WTC11 (cell line): ENCODE data around the gene MRAS. TPM values are rescaled to one million over a fixed set of nuclear protein-coding genes. Genes with fewer than 3 reads are reported as not detected.

Source experiments
- ATAC-seq: fragments of 200-7000 bp; cut with Tn5 transposase; 2 replicates; pipeline ENCODE4 v1.10.0; 2021; ENCODE audit warnings: mild to moderate bottlenecking, moderate library complexity
- CTCF ChIA-PET: fragments of 300-600 bp; sonication (Branson Sonifier 250); formaldehyde crosslinking; loops from one replicate; lab custom pipeline; 2021; ENCODE audit warnings: antibody characterized with exemption; lab: Charles Lee
- POLR2A ChIA-PET: fragments of 350-600 bp; sonication (Branson Sonifier 250); formaldehyde crosslinking; loops from one replicate; lab custom pipeline; 2021; ENCODE audit warnings: antibody characterized with exemption; lab: Charles Lee
- DNase-seq: peaks from one replicate; pipeline ENCODE4 v3.0.0; 2021; ENCODE audit warnings: low spot score
- H3K27ac Mint-ChIP-seq: 2 replicates; pipeline ENCODE4 v1.8.0; 2021; ENCODE audit warnings: mixed read lengths
- H3K27me3 Mint-ChIP-seq: 2 replicates; pipeline ENCODE4 v1.8.0; 2021; ENCODE audit warnings: low read depth, mild to moderate bottlenecking, moderate library complexity, mixed read lengths
- H3K36me3 Mint-ChIP-seq: 2 replicates; pipeline ENCODE4 v1.8.0; 2021; ENCODE audit warnings: mixed read lengths
- H3K4me1 Mint-ChIP-seq: 2 replicates; pipeline ENCODE4 v1.8.0; 2022; ENCODE audit warnings: mixed read lengths
- H3K4me3 Mint-ChIP-seq: 2 replicates; pipeline ENCODE4 v1.8.0; 2021; ENCODE audit warnings: mild to moderate bottlenecking, moderate library complexity, mixed read lengths
- H3K9me3 Mint-ChIP-seq: 2 replicates; pipeline ENCODE4 v1.8.0; 2021; ENCODE audit warnings: mixed read lengths
- AFF4 ChIP-seq: sonication (generic); formaldehyde crosslinking; IDR thresholded peaks from 2 replicates; pipeline ENCODE4 v1.8.1; 2023; ENCODE audit warnings: mild to moderate bottlenecking, missing genetic modification reagents, borderline replicate concordance
- ATF3 ChIP-seq: sonication (generic); formaldehyde crosslinking; conservative IDR thresholded peaks from 2 replicates; pipeline ENCODE4 v1.8.1; 2022; ENCODE audit warnings: mild to moderate bottlenecking, missing genetic modification reagents
- CREB1 ChIP-seq: sonication (generic); formaldehyde crosslinking; IDR thresholded peaks from 2 replicates; pipeline ENCODE4 v1.8.0; 2023; ENCODE audit warnings: mild to moderate bottlenecking, missing genetic modification reagents
- CREM ChIP-seq: sonication (generic); formaldehyde crosslinking; IDR thresholded peaks from 2 replicates; pipeline ENCODE4 v1.8.1; 2022; ENCODE audit warnings: mild to moderate bottlenecking, missing genetic modification reagents, moderate library complexity
- GABPB1 ChIP-seq: sonication (generic); formaldehyde crosslinking; IDR thresholded peaks from 2 replicates; pipeline ENCODE4 v1.8.1; 2023; ENCODE audit warnings: mild to moderate bottlenecking, missing genetic modification reagents
- IRF2 ChIP-seq: sonication (generic); formaldehyde crosslinking; IDR thresholded peaks from 2 replicates; pipeline ENCODE4 v1.8.0; 2022; ENCODE audit warnings: low read depth, missing genetic modification reagents, borderline replicate concordance
- JAZF1 ChIP-seq: fragments of 250-450 bp; sonication (Bioruptor Pico); IDR thresholded peaks from 2 replicates; pipeline ENCODE4 v1.9.0; 2021; ENCODE audit warnings: moderate library complexity, mild to moderate bottlenecking, inconsistent platforms
- PRRX2 ChIP-seq: fragments of 250-450 bp; sonication (Bioruptor Pico); IDR thresholded peaks from 2 replicates; pipeline ENCODE4 v1.8.0; 2021; ENCODE audit warnings: mild to moderate bottlenecking
- RORB ChIP-seq: fragments of 250-450 bp; sonication (Bioruptor Pico); IDR thresholded peaks from 2 replicates; pipeline ENCODE4 v1.9.0; 2021; ENCODE audit warnings: mild to moderate bottlenecking
- SMAD3 ChIP-seq: sonication (generic); formaldehyde crosslinking; IDR thresholded peaks from 2 replicates; pipeline ENCODE4 v1.8.0; 2022; ENCODE audit warnings: missing genetic modification reagents, mild to moderate bottlenecking, borderline replicate concordance
- ZNF232 ChIP-seq: sonication (generic); formaldehyde crosslinking; IDR thresholded peaks from 2 replicates; pipeline ENCODE4 v1.8.0; 2022; ENCODE audit warnings: mild to moderate bottlenecking, missing genetic modification reagents
- ZNF317 ChIP-seq: sonication (generic); formaldehyde crosslinking; IDR thresholded peaks from 2 replicates; pipeline ENCODE4 v1.8.1; 2023; ENCODE audit warnings: low read depth, mild to moderate bottlenecking, moderate library complexity, missing genetic modification reagents, borderline replicate concordance
- ZNF396 ChIP-seq: fragments of 250-450 bp; sonication (Bioruptor Pico); IDR thresholded peaks from 2 replicates; pipeline ENCODE4 v1.8.0; 2021; ENCODE audit warnings: mild to moderate bottlenecking, moderate library complexity, borderline replicate concordance
- total RNA-seq: library from RNA; stranded (reverse); gene quantifications from 3 replicates; pipeline ENCODE4 v1.2.3, GENCODE V29; 2021
- TF ChIP-seq, protein P1 (sequence below): fragments of 250-450 bp; sonication (Bioruptor Pico); IDR thresholded peaks from 2 replicates; pipeline ENCODE4 v1.9.0; 2021; ENCODE audit warnings: moderate library complexity, mild to moderate bottlenecking, inconsistent platforms, borderline replicate concordance
- TF ChIP-seq, protein P2 (sequence below): fragments of 250-450 bp; sonication (Bioruptor Pico); conservative IDR thresholded peaks from 2 replicates; pipeline ENCODE4 v1.9.0; 2021; ENCODE audit warnings: mild to moderate bottlenecking
- TF ChIP-seq, protein P3 (sequence below): sonication (generic); formaldehyde crosslinking; IDR thresholded peaks from 2 replicates; pipeline ENCODE4 v1.8.0; 2022; ENCODE audit warnings: mild to moderate bottlenecking, missing genetic modification reagents
- TF ChIP-seq, protein P4 (sequence below): fragments of 250-450 bp; sonication (Bioruptor Pico); IDR thresholded peaks from 2 replicates; pipeline ENCODE4 v2.1.2; 2022; ENCODE audit warnings: mild to moderate bottlenecking, moderate library complexity

MRAS gene
- total RNA-seq, 1 experiment from 2014 or later = 14.8 TPM

DNA sequence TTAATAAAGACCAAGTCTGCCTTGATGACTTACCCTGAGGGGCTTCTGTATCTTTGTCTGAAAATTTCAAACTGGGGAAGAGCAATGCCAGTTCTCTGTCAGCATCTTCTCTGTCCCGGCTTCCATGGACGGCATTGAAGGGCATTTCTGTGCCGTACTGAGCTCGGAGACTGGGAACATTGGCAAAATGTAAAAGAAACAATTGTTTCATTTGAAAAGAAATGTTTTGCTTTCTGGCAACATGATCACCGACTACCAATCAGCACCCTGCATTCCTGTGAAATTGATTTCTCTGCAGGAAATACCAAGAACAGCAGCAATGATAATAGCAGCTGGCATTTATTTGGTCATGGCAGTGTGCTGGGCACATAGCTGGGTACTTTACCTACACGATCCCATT is 44.9 kb upstream of the MRAS start (continued):
- no peak for TF ChIP-seq AFF4 (CRISPR knock-in tag)
- TF ChIP-seq ZNF396 = no peak
- TF ChIP-seq JAZF1 (CRISPR knock-in tag) = no peak
- TF ChIP-seq, protein P1, sequence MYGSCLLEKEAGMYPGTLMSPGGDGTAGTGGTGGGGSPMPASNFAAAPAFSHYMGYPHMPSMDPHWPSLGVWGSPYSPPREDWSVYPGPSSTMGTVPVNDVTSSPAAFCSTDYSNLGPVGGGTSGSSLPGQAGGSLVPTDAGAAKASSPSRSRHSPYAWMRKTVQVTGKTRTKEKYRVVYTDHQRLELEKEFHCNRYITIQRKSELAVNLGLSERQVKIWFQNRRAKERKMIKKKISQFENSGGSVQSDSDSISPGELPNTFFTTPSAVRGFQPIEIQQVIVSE = no peak

- no peak for DNase-seq
- no peak for ATAC-seq
- H3K9me3 Mint-ChIP-seq = peaks cover 26% of the 10 kb centered on the region
- H3K27me3 Mint-ChIP-seq = peaks cover 46% of the 10 kb centered on the region
- no peaks in the 10 kb centered on the region for H3K4me1 Mint-ChIP-seq
- TF ChIP-seq PRRX2 (CRISPR knock-in tag) = no peak
- no peak for TF ChIP-seq ZNF232 (CRISPR knock-in tag)
- TF ChIP-seq, protein P2, sequence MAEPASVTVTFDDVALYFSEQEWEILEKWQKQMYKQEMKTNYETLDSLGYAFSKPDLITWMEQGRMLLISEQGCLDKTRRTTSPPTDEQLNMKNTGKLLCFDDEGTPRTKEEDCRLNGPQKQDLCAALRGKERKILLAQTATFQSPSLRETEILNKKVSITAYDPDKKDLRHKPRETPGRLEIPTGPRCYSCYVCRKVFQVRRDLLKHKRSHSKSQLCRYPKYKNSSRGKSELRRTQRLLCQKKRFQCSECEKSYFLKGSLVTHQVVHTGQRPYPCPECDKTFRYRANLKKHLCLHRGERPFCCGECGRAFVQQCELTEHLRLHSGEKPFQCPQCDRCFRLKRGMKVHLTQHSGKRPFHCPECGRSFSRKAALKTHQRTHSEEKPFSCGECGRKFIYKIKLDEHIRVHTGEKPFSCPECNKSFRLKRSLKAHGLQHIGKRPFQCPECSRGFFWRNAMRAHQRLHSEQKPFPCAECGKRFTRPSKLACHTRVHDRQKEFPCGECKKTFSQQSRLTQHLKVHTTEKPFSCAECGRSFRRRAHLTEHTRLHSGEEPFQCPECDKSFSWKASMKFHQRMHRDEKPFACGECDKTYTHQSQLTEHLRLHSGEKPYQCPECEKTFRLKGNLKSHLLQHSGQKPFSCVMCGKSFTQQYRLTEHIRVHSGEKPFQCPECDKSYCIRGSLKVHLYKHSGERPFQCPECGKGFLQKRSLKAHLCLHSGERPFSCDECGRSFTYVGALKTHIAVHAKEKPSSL = no peak
- TF ChIP-seq CREM (CRISPR knock-in tag) = no peak
- H3K36me3 Mint-ChIP-seq = peaks cover 15% of the 10 kb centered on the region
- no peak overlapping the region for H3K4me3 Mint-ChIP-seq
- H3K27ac Mint-ChIP-seq = no peak overlapping the region
- CTCF ChIA-PET = no interaction called here
- POLR2A ChIA-PET = no interaction called here
These were observed 40.5 kb upstream of the MRAS start for GRCh38 chr3:138307899-138308298.

- Mint-ChIP-seq H3K4me1 (no peaks in the 10 kb centered on the region), H3K27me3 (peaks cover 46% of the 10 kb centered on the region), H3K36me3 (peaks cover 15% of the 10 kb centered on the region), H3K4me3 (no peak overlapping the region), H3K9me3 (peaks cover 26% of the 10 kb centered on the region), H3K27ac (no peak overlapping the region)
- ChIA-PET CTCF (interaction anchor here (1.2 kb wide), 1 partner anchor 19 kb away, joined by 4 read pairs; no protein-coding TSS in a partner anchor), POLR2A (no interaction called here)
- ATAC-seq (no peak), DNase-seq (no peak)
- no peak for TF ChIP-seq ZNF232 (CRISPR knock-in tag)
- TF ChIP-seq ATF3 = no peak
- TF ChIP-seq, protein P3, sequence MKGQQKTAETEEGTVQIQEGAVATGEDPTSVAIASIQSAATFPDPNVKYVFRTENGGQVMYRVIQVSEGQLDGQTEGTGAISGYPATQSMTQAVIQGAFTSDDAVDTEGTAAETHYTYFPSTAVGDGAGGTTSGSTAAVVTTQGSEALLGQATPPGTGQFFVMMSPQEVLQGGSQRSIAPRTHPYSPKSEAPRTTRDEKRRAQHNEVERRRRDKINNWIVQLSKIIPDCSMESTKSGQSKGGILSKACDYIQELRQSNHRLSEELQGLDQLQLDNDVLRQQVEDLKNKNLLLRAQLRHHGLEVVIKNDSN = no peak
- no peak for TF ChIP-seq RORB (CRISPR knock-in tag)
- no peak for TF ChIP-seq GABPB1
- TF ChIP-seq SMAD3 (CRISPR knock-in tag) = no peak
These were observed 39.6 kb upstream of the MRAS start for GRCh38 chr3:138308783-138309182.

DNA sequence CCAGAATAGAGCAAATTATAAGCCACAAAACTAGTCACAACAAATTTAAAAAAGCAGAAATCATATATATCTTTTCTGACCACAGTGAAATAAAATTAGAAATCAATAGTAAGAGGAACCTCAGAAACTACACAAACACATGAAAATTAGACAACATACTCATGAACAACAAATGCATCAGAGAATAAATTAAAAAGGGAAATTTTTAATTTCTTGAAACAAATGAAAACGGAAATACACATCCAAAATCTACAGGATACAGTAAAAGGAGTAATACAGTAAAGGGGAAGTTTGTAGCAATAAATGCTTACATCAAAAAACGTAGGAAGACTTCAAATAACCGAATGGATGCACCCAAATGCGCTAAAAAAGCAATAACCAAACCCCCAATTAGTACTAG is 37.9 kb upstream of the MRAS start:
- Mint-ChIP-seq H3K27me3 (peaks cover 46% of the 10 kb centered on the region), H3K27ac (no peak overlapping the region), H3K4me3 (no peak overlapping the region), H3K4me1 (no peaks in the 10 kb centered on the region), H3K36me3 (peaks cover 15% of the 10 kb centered on the region), H3K9me3 (peaks cover 26% of the 10 kb centered on the region)
- ChIA-PET POLR2A (no interaction called here), CTCF (no interaction called here)
- ATAC-seq (no peak), DNase-seq (no peak)
- TF ChIP-seq, protein P2 = no peak
- TF ChIP-seq IRF2 (CRISPR knock-in tag) (no peak), ZNF317 (CRISPR knock-in tag) (no peak), CREB1 (CRISPR knock-in tag) (no peak)
- TF ChIP-seq, protein P4, sequence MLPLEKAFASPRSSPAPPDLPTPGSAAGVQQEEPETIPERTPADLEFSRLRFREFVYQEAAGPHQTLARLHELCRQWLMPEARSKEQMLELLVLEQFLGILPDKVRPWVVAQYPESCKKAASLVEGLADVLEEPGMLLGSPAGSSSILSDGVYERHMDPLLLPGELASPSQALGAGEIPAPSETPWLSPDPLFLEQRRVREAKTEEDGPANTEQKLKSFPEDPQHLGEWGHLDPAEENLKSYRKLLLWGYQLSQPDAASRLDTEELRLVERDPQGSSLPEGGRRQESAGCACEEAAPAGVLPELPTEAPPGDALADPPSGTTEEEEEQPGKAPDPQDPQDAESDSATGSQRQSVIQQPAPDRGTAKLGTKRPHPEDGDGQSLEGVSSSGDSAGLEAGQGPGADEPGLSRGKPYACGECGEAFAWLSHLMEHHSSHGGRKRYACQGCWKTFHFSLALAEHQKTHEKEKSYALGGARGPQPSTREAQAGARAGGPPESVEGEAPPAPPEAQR = no peak
